GM12865 (cell line): ENCODE results near the gene UNC5A.

ENCODE experiments used
- DNase-seq: peaks from one replicate; pipeline ENCODE4 v3.0.0; 2010; ENCODE audit warnings: low read depth
- H3K4me3 ChIP-seq: 2 replicates; pipeline ENCODE4 v1.5.1; 2011; ENCODE audit warnings: mild to moderate bottlenecking, low read depth, low read length, control low read depth
- CTCF ChIP-seq: IDR thresholded peaks from 2 replicates; pipeline ENCODE4 v1.5.1; 2011; ENCODE audit warnings: low read length, control low read depth, low read depth, inconsistent platforms; ENCODE audit not compliant: insufficient read depth; ENCODE audit errors: missing control alignments

Gene UNC5A

GRCh38 chr5:176889321-176890280 lies 79.2 kb downstream of the UNC5A start:
- DNase-seq, result no peak
- no peak for TF ChIP-seq CTCF
- H3K4me3 ChIP-seq, result no peak overlapping the region

GRCh38 chr5:176890455-176891330 lies 80.3 kb downstream of the UNC5A start:
- DNase-seq, result no peak
- TF ChIP-seq CTCF, result no peak
- no peak overlapping the region for H3K4me3 ChIP-seq

- no peak for DNase-seq
Observed at GRCh38 chr5:176891331-176891958, 81.1 kb downstream of the UNC5A start.

GRCh38 chr5:176892663-176893062 lies 82.3 kb downstream of the UNC5A start:
- no peak for TF ChIP-seq CTCF
- no peak overlapping the region for H3K4me3 ChIP-seq
- no peak for DNase-seq

More at GRCh38 chr5:176891331-176891958, 81.1 kb downstream of the UNC5A start:
- TF ChIP-seq CTCF, result no peak
- no peak overlapping the region for H3K4me3 ChIP-seq

- DNase-seq, result no peak
- H3K4me3 ChIP-seq, result no peak overlapping the region
- no peak for TF ChIP-seq CTCF
Observed at GRCh38 chr5:176894298-176894697, 83.9 kb downstream of the UNC5A start.

GRCh38 chr5:176895831-176896230 lies 85.5 kb downstream of the UNC5A start:
- DNase-seq, result no peak
- no peak for TF ChIP-seq CTCF
- H3K4me3 ChIP-seq, result no peak overlapping the region
